NB4 (cell line): ENCODE results near the gene TRIM60.

Experiments used
- POLR2A ChIP-seq: IDR thresholded peaks from 2 replicates; pipeline ENCODE4 v1.6.1; 2011; ENCODE audit warnings: mild to moderate bottlenecking; ENCODE audit not compliant: insufficient read length; ENCODE audit errors: extremely low read depth
- TF ChIP-seq, protein P1 (sequence below): IDR thresholded peaks from one replicate; pipeline ENCODE4 v1.5.1; 2012; ENCODE audit warnings: low read depth, low read length

DNA sequence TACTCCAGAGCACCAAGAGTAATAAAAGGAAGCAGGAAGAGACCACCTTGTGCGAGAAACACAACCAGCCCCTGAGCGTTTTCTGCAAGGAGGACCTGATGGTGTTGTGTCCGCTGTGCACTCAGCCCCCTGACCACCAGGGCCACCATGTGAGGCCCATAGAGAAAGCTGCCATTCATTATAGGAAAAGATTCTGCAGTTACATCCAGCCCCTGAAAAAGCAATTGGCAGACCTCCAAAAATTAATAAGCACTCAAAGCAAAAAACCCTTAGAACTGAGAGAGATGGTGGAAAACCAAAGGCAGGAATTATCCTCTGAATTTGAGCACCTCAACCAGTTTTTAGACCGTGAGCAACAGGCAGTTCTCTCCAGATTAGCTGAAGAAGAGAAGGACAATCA is 27.6 kb downstream of the TRIM60 start:
- TF ChIP-seq, protein P1, sequence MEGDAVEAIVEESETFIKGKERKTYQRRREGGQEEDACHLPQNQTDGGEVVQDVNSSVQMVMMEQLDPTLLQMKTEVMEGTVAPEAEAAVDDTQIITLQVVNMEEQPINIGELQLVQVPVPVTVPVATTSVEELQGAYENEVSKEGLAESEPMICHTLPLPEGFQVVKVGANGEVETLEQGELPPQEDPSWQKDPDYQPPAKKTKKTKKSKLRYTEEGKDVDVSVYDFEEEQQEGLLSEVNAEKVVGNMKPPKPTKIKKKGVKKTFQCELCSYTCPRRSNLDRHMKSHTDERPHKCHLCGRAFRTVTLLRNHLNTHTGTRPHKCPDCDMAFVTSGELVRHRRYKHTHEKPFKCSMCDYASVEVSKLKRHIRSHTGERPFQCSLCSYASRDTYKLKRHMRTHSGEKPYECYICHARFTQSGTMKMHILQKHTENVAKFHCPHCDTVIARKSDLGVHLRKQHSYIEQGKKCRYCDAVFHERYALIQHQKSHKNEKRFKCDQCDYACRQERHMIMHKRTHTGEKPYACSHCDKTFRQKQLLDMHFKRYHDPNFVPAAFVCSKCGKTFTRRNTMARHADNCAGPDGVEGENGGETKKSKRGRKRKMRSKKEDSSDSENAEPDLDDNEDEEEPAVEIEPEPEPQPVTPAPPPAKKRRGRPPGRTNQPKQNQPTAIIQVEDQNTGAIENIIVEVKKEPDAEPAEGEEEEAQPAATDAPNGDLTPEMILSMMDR = no peak
- TF ChIP-seq POLR2A = no peak
